ENCODE measurements around the gene SLC30A7. TPM values are rescaled to one million over a fixed set of nuclear protein-coding genes. Genes with fewer than 3 reads are reported as not detected.

The SLC30A7 gene
- total RNA-seq, 4 donors from 2014 or later, result 16.1 to 21.6 (median 18.4) TPM

DNA sequence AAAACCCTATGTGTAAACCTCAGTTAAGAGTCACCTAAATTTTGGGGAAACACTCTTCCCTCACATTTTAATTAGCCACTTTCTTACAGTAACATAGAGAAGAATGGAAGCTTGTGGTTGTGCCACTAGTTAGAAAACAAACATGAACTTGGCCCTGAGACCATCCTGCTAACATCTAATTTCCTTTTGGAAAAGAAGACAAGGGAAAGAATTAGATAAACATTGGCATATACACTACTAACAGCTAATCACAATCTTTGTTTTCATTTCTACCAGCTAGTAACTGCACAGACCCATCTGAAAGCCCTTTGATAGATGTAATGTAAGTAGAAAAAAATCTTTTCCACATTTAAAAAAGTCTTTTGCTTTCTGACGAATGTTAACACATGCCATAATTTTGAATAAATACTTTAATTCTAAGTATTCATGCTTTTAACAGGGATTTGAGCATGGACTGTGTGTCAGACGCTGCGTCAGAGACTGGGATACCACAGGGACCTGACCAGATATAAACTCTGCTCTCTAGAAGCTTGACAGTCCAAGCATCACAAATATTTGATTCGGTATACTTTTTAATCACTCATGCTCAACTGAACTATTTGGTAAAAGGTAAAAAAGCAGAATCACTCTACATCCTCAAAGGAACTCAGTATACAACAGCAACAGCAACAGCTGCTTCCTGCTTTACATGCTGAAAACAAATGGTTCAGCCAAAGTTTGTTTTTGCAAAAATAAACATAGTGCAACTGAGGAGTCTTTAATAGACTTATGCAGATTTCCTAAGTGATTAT, 99.5 kb downstream of the SLC30A7 start:
- no peak for TF ChIP-seq POLR2A (IDR thresholded peaks at IDR 0.05)
- intact Hi-C loops (cut with DNase I; ENCODE audit: low total_unique reads), result no loop called here
- H3K4me3 ChIP-seq (ENCODE audit: low read depth, poor library complexity, severe bottlenecking), result no peak overlapping the region
- no peak for DNase-seq (ENCODE audit: low spot score in 2 of 2)
- WGBS, 2 donors, result 54 to 59% methylated on average over 4 of the region's 4 CpGs

DNA sequence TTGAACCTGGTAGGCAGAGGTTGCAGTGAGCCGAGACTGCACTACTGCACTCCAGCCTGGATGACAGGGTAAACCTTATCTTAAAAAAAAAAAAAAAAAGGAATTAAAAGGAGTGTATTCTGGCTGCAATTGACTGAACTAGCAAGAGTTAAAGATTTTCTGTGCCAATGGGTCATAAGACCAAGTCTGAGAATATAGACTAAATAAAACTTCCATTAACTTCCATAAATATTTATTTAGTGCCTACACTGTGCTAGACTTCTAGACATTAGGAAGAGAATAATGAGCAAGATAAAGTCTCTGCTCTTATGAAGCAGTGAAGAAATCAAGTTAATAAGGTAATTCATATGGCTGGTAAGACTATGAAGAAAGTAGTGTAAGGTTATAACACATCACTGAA, 102.5 kb downstream of the SLC30A7 start:
- intact Hi-C loops (cut with DNase I; ENCODE audit: low total_unique reads), result no loop called here
- TF ChIP-seq, protein P1, sequence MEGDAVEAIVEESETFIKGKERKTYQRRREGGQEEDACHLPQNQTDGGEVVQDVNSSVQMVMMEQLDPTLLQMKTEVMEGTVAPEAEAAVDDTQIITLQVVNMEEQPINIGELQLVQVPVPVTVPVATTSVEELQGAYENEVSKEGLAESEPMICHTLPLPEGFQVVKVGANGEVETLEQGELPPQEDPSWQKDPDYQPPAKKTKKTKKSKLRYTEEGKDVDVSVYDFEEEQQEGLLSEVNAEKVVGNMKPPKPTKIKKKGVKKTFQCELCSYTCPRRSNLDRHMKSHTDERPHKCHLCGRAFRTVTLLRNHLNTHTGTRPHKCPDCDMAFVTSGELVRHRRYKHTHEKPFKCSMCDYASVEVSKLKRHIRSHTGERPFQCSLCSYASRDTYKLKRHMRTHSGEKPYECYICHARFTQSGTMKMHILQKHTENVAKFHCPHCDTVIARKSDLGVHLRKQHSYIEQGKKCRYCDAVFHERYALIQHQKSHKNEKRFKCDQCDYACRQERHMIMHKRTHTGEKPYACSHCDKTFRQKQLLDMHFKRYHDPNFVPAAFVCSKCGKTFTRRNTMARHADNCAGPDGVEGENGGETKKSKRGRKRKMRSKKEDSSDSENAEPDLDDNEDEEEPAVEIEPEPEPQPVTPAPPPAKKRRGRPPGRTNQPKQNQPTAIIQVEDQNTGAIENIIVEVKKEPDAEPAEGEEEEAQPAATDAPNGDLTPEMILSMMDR (IDR thresholded peaks at IDR 0.05), result no peak
- no peak for TF ChIP-seq POLR2A (IDR thresholded peaks at IDR 0.05)
- no peak overlapping the region for H3K4me3 ChIP-seq (ENCODE audit: low read depth, poor library complexity, severe bottlenecking)
- DNase-seq (ENCODE audit: low spot score in 2 of 2), result no peak
- WGBS, 2 donors, result 94 to 100% methylated on average over 1 of the region's 1 CpG

DNA sequence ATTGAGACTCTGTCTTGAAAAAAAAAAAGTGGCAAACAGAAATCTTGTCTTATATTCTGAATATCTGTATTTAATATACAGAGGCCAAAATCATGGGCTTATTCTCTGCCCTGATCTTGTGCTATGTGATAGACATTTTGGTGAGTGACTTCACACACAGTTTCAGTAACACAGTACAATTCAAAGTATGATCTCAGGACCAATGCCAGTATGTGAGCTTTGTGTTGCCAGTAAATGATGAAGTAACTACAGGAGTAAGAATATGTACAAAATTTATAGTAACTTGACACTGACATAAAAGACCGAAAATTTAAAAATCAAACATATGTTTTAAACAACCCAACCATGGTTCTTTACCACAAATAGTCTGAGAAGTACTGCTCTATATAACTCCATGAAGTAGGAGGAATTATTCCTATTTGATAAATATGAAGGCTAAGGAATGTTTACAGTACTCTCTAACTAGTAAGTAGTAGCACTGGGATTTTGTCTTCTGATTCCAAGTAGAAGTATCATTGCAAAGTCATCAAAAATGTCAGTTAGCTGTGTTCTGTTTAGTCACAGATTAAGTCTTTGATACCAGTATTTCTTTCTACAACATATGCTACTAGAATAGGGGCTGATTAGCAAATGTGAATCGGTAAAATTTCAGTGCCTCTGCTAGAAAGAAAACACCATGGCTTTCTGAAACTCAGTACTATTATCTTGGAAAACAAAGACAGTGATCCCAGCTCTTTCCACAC, 104.4 kb downstream of the SLC30A7 start:
- TF ChIP-seq, protein P1 (IDR thresholded peaks at IDR 0.05), result no peak
- no peak for TF ChIP-seq POLR2A (IDR thresholded peaks at IDR 0.05)
- 90 to 96% methylated on average over 2 of the region's 2 CpGs for WGBS, 2 donors
- DNase-seq (ENCODE audit: low spot score in 2 of 2), result no peak
- intact Hi-C loops (cut with DNase I; ENCODE audit: low total_unique reads), result no loop called here
- H3K4me3 ChIP-seq (ENCODE audit: low read depth, poor library complexity, severe bottlenecking), result no peak overlapping the region

DNA sequence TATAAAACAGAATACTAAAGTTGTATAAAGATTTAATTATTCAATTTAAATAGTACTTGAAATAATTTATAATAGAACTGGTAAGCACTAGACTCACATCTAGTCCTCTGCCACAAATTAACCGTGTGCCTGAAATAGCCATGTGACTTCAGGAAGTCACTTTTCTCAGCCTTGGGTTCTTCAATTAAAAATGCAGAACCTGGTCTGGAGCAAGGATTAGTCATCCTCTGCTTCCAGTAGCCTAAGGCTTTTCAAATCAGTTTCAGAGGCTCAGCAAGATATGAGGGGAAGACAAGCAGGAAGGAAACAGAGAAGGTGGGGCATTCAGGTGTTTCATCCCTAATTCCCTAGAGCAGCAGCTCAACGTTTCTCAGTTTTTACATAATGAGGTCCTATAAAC, 106.7 kb downstream of the SLC30A7 start:
- TF ChIP-seq, protein P1 (IDR thresholded peaks at IDR 0.05), result no peak
- TF ChIP-seq POLR2A (IDR thresholded peaks at IDR 0.05), result no peak
- DNase-seq (ENCODE audit: low spot score in 2 of 2), result no peak
- no peak overlapping the region for H3K4me3 ChIP-seq (ENCODE audit: low read depth, poor library complexity, severe bottlenecking)
- 16 to 22% methylated on average over 2 of the region's 2 CpGs for WGBS, 2 donors
- intact Hi-C loops (cut with DNase I; ENCODE audit: low total_unique reads), result no loop called here

DNA sequence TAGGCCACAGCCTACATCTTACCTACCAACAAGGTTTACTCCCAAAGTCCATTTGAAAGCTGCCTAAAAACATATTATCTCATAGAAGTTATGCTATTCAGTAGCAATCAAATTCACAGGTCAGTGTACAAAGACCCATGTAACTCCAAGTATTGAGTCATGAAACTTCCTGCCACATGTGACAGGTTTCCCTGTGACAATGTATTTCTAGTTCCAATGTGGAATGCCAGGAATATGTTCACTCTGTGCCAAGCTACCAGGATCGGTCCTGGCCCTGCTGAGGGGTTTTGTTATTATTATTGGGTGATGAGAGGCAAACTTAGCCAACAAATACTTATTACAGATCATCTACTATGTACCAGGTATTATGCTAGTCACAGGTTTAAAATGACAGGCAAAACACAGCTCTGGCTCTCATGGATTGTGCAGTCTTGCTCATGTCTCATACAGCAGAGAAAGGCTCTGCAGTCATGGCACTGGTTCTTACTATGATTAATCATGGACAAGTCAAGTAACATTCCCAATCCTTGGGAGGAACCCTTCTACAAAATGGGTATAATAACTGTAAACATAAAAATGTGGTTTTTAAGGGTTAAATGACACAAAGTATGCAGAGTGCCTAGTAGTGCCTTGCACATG, 107.2 kb downstream of the SLC30A7 start:
- no peak overlapping the region for H3K4me3 ChIP-seq (ENCODE audit: low read depth, poor library complexity, severe bottlenecking)
- TF ChIP-seq, protein P1 (IDR thresholded peaks at IDR 0.05), result no peak
- TF ChIP-seq POLR2A (IDR thresholded peaks at IDR 0.05), result no peak
- no peak for DNase-seq (ENCODE audit: low spot score in 2 of 2)
- 31 to 32% methylated on average over 1 of the region's 1 CpG for WGBS, 2 donors
- intact Hi-C loops (cut with DNase I; ENCODE audit: low total_unique reads), result no loop called here

DNA sequence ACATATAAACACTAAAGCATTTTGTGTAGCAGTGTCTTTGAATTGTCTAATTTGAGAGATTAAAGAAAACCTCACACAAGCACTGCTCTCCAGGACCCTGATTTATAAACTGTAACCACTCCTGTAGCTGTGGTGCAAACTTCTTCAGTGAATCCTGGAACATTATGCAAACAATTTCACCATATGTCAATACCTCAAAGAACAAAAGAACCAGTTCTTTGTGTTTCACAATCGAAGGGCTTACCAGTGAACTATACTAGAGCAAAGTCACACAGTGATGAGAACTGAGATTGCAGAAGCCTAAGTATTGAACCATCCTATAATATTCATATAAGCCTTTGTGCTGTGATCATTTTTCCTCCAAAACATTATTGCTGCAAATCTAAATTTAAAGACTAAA, 108.2 kb downstream of the SLC30A7 start:
- 60 to 65% methylated on average over 1 of the region's 1 CpG for WGBS, 2 donors

More for the DNA sequence above, 108.2 kb downstream of the SLC30A7 start:
- no peak overlapping the region for H3K4me3 ChIP-seq (ENCODE audit: low read depth, poor library complexity, severe bottlenecking)
- intact Hi-C loops (cut with DNase I; ENCODE audit: low total_unique reads), result no loop called here
- DNase-seq (ENCODE audit: low spot score in 2 of 2), result no peak
- TF ChIP-seq, protein P1 (IDR thresholded peaks at IDR 0.05), result no peak
- no peak for TF ChIP-seq POLR2A (IDR thresholded peaks at IDR 0.05)

Measured in lower leg skin (tissue), 4 donors.